Jurkat, Clone E6-1 (cell line): ENCODE measurements around the gene CLINT1.
A peak's percentile ranks its signal among the peaks of the same experiment; 100 is the strongest.

Experiments
- DNase-seq: peaks from one replicate; pipeline ENCODE4 v3.0.0-alpha.2; 2011; ENCODE audit warnings: low read depth, low spot score
- H3K4me3 ChIP-seq: 2 replicates; pipeline ENCODE4 v1.5.1; 2011; ENCODE audit warnings: mild to moderate bottlenecking, low read length, control low read depth, moderate library complexity

CLINT1 gene

DNA sequence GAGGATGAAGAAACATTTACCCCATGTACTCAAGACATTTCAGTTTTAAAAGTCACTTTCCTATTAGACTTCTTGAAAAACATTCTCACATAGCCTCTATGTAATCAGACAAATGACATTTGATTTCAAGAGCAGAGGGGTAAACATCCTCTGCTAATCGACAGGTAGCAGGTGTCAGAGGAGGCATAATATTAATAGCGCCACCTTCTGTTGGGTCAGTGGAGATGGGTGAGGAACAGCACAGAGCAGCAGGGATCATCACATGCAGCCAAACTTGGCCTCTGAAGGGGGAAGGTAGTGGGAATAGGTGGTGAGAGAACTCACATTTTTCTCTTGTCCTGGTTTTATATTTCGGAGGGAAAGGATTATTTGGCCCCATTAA lies 118.7 kb downstream of the CLINT1 start:
- H3K4me3 ChIP-seq = no peak overlapping the region
- DNase-seq = peak; percentile 20

DNA sequence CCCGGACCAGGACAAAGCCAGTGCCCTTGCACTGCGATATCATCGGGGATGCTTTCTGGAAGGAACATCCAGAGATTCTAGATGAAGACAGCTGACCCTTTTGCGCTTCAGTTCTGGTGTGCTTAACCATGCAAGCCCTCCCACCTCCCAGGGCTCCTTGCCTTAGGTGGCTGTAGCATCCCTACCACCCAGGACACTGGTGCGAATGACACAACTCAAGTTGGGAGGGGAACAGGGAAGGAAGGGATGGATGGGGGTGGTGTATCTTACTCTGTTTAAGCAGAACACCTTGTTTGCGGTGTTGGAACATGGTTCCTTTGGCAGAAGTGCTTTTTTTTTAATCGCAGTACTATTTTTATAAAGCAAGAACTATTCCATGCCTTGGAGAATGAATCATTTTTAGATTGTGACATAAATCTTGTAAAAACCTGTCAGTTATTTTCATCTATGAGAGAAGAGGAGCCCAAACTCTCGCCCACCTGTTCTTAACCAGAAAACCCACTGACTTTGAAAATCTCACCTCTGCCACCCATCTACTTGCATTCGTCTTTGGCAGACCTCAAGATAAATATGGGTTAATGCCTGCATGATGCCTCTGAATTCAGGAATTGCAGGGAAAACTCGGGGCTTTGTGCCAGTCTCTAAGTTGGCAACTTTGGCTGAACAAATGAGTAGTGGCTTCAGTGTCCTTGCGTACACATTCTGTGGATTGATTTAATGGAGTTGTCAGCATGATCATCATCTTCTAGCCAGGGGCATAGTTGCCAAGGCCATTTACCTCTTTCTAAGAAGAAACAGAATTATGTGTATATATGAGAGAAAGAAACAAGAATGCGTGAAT lies 119.3 kb downstream of the CLINT1 start:
- DNase-seq = no peak
- H3K4me3 ChIP-seq = no peak overlapping the region

- H3K4me3 ChIP-seq = no peak overlapping the region
- DNase-seq = no peak
Observed at GRCh38 chr5:157735991-157736390, 123.0 kb downstream of the CLINT1 start.
